ENCODE results near the gene CPE.

GRCh38 chr4:165478260-165478659 is 99.5 kb downstream of the CPE start:
- TF ChIP-seq REST (IDR thresholded peaks at IDR 0.05; ENCODE audit: insufficient read depth in 1 of 2, low read depth in 2 of 2, low read length in 2 of 2), result no peak
- TF ChIP-seq TAF1 (IDR thresholded peaks at IDR 0.05; ENCODE audit: borderline replicate concordance, insufficient read depth, low read length), result no peak

Measured in PFSK-1 (cell line).